GM12864 (cell line): Measurements from ENCODE around the gene VAV1.

ENCODE experiments used
- DNase-seq: peaks from one replicate; pipeline ENCODE4 v3.0.0-alpha.2; 2011; ENCODE audit warnings: low read depth
- H3K4me3 ChIP-seq: 2 replicates; pipeline ENCODE4 v1.5.1; 2011; ENCODE audit warnings: mild to moderate bottlenecking, low read depth, low read length, control low read depth
- TF ChIP-seq, protein P1 (sequence below): IDR thresholded peaks from 2 replicates; pipeline ENCODE4 v1.5.1; 2011; ENCODE audit warnings: low read depth, mild to moderate bottlenecking, moderate library complexity, low read length, control low read depth, inconsistent platforms; ENCODE audit errors: missing control alignments

Gene VAV1

DNA sequence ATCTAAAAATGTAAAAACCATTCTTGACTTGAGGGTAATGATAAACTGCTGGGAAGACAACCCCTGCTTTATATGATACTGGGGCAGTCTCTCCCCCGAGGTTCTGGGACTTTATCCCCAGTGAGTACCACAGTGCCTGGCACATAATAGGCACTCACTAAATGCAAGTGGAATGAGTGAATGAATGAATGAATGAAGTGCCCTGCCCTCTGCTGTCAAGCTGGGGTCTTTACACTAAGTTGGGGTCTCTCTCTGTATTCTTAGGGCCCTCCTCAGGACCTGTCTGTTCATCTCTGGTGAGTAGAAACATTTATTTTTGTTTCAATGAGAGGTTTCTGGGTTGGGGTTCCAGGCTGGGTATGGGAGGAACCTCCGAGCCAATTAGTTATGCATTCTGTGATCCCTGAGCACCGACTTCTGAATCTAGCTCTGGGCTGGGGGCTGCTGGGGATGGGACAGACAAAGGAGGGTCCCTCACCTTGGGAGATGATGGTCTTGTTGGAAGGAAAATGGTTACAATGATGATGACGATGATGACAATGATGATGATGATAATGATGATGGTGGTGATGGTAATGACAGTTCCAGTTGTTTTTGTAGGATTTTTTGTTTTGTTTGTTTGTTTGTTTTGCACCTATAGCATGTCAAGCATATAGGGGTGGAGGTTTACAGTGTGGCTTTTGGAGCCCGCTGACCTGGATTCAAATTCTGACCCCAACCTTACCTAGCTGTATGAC, 70.5 kb downstream of the VAV1 start:
- TF ChIP-seq, protein P1, sequence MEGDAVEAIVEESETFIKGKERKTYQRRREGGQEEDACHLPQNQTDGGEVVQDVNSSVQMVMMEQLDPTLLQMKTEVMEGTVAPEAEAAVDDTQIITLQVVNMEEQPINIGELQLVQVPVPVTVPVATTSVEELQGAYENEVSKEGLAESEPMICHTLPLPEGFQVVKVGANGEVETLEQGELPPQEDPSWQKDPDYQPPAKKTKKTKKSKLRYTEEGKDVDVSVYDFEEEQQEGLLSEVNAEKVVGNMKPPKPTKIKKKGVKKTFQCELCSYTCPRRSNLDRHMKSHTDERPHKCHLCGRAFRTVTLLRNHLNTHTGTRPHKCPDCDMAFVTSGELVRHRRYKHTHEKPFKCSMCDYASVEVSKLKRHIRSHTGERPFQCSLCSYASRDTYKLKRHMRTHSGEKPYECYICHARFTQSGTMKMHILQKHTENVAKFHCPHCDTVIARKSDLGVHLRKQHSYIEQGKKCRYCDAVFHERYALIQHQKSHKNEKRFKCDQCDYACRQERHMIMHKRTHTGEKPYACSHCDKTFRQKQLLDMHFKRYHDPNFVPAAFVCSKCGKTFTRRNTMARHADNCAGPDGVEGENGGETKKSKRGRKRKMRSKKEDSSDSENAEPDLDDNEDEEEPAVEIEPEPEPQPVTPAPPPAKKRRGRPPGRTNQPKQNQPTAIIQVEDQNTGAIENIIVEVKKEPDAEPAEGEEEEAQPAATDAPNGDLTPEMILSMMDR, result no peak
- no peak overlapping the region for H3K4me3 ChIP-seq
- DNase-seq, result no peak

DNA sequence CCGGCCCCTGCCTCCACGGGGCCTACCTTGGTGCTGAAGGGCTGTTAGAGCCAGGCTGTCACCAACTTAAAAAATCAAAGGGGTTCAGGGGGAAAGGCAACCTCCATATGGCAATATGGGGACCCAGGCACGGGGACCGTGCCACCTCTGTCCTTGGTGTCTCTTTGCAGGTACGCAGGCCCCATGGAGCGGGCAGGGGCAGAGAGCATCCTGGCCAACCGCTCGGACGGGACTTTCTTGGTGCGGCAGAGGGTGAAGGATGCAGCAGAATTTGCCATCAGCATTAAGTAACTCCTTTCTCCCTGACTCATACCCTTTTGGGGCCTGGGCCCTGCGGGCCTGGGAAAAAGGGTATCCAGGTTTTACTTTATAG, 75.3 kb downstream of the VAV1 start:
- TF ChIP-seq, protein P1, result no peak
- no peak for DNase-seq
- no peak overlapping the region for H3K4me3 ChIP-seq

DNA sequence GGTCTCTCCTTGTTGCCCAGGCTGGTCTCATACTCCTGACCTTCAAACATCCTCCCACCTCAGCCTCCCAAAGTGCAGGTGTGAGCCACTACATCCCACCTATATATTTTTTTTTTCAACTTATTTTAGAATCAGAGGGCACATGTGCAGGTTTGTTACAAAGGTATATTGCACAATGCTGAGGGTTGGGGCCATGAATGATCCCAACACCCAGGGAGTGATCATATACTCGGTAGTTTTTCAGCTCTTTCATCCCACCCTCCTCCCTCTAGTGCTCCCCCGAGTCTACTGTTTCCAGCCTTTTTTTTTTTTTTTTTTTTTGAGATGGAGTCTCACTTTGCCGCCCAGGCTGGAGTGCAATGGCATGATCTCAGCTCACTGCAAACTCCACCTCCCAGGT, 76.5 kb downstream of the VAV1 start:
- DNase-seq, result no peak
- no peak overlapping the region for H3K4me3 ChIP-seq
- TF ChIP-seq, protein P1, result no peak

DNA sequence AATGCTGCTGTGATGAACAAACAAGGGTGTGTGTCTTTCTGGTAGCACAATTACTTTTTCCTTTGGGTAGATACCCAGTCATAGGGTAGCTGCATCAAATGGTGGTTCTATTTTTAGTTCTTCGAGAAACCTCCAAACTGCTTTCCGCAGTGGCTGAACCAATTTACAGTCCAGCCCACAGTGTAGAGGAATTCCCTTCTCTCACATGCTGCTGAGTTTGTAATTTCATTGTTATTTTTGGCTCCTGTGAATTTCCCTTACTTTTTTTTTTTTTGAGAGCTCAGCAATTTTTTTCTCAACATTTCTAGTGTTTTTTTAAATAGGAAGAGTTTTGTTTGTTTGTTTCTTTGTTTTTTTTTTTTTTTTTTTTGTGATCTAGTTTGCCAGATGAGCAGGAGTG, 77.4 kb downstream of the VAV1 start:
- no peak for DNase-seq
- TF ChIP-seq, protein P1, result no peak
- no peak overlapping the region for H3K4me3 ChIP-seq

DNA sequence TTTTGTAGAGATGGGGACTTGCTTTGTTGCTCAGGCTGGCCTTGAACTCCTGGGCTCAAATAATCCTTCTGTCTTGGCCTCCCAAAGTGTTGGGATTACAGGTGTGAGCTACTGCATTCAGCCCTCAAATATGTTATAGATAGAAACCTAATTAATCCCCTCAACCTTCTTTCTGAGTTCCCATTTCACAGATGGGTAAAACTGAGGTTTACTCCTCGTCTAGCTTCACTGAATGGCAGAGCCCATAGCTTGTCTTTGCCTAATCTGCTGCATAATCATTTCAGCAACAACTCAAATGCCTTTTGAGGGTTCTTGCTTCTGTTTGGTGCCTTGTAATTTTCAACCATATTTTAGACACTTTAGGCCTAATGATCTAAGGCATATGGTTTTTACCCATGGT, 78.9 kb downstream of the VAV1 start:
- TF ChIP-seq, protein P1, result no peak
- no peak overlapping the region for H3K4me3 ChIP-seq
- DNase-seq, result no peak

DNA sequence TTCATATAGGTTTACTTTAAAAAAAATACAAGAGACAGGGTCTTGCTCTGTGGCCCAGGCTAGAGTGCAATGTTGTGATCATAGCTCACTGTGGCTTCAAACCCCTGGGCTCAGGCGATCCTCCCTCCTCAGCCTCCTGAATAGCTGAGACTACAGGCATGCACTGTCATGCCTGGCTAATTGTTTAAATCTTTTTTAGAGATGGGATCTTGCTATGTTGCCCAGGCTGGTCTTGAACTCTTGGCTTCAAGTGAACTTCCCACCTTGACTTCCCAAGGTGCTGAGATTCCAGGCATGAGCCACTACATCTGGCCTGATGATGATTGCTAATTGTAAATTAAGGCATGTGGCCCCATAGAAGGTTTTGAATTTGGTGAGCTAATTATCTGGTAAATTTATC, 79.5 kb downstream of the VAV1 start:
- no peak for DNase-seq
- TF ChIP-seq, protein P1, result no peak
- no peak overlapping the region for H3K4me3 ChIP-seq

DNA sequence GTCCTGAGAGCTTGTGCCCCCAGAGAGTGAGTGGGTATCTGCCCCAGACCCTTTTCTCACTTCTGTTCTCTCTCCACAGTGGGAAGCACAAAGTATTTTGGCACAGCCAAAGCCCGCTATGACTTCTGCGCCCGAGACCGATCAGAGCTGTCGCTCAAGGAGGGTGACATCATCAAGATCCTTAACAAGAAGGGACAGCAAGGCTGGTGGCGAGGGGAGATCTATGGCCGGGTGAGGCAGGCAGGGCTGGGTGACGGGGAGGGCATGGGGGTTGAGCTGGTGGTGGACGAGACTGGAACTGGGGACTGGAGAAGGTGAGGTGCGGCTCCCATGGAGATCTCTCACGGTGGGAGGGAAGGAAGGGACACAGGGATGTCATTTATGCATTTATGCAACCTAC, 81.4 kb downstream of the VAV1 start:
- H3K4me3 ChIP-seq, result no peak overlapping the region
- DNase-seq, result no peak
- TF ChIP-seq, protein P1, result no peak
